Lower lobe of right lung (tissue), 2 donors: Measurements from ENCODE around the gene SLC25A27. TPM values are rescaled to one million over a fixed set of nuclear protein-coding genes. Genes with fewer than 3 reads are reported as not detected.
A peak's percentile ranks its signal among the peaks of the same experiment; 100 is the strongest.

Experiments
- ATAC-seq, 2 donors: fragments of 200-7000 bp; cut with Tn5 transposase; one replicate each; pipeline ENCODE4 v1.9.1; 2020 to 2022; ENCODE audit warnings: mild to moderate bottlenecking in 2 of 2, moderate library complexity in 2 of 2
- DNase-seq: peaks from one replicate; pipeline ENCODE4 v3.0.0-alpha.2; 2020
- H3K27ac ChIP-seq: fragments of 200-600 bp; one replicate; pipeline ENCODE4 v1.8.0; 2022
- H3K27me3 ChIP-seq: fragments of 200-600 bp; one replicate; pipeline ENCODE4 v1.8.0; 2022; ENCODE audit warnings: low read depth
- H3K36me3 ChIP-seq: fragments of 200-600 bp; one replicate; pipeline ENCODE4 v1.8.0; 2022; ENCODE audit warnings: mild to moderate bottlenecking
- H3K4me1 ChIP-seq: fragments of 200-600 bp; one replicate; pipeline ENCODE4 v1.8.0; 2022
- H3K4me3 ChIP-seq: fragments of 200-600 bp; one replicate; pipeline ENCODE4 v1.8.0; 2022; ENCODE audit warnings: mild to moderate bottlenecking
- H3K9me3 ChIP-seq: fragments of 200-600 bp; one replicate; pipeline ENCODE4 v1.8.0; 2022
- intact Hi-C: fragments of 100-400 bp; cut with DNase I; formaldehyde crosslinking; loops from one replicate; pipeline ENCODE4 v1.11.0; 2022
- total RNA-seq: library from RNA; stranded (reverse); fragmentation: NEBNext Ultra II Directional; extraction: Animal tissue kit (Norgen Biotek cat#: 25700); gene quantifications from one replicate; pipeline ENCODE4 v1.2.1, GENCODE V29; 2021
- TF ChIP-seq, protein P1 (sequence below): fragments of 200-600 bp; IDR thresholded peaks from one replicate; pipeline ENCODE4 v1.8.0; 2022; ENCODE audit warnings: antibody characterized with exemption, mild to moderate bottlenecking
- donor health status: DM: no; HTN: yes; CAD: no; lungs with severe emphysema.

SLC25A27 gene
- total RNA-seq, 1 donor from 2014 or later = 19.1 TPM

DNA sequence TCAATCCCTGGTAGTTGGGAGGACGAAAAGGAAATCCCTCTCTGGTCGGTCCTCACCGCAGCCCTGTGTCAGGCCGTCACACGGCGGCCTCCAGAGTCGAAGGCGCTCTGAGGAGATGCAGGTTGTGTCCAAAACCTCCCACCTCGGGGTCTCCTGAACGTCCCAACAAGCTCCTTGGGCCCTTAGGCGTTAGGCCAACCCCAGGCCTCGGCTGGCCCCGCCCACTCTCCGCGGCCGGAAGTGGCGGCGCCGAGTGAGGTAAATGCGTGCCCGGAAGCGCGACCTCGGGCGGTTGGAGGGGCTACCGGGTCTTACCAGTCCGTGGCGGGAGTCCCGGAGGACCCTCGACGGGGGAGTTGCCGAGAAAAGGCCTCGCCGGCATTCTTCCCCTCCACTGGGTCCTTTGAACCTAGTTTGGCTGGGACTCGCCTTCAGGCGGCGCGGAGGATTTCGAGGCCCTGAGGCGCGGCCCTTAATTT lies 34.9 kb downstream of the SLC25A27 start, which contains the start of gene TDRD6:
TSS of gene TDRD6 (plus strand) at position 267 of the 479 bp plus-strand sequence. CDS start 244 bp downstream, outside the sequence.
- DNase-seq (no peak), ATAC-seq (peak in 1 of 2 donors; percentile 14)

GRCh38 chr6:46688117-46688965 lies 35.6 kb downstream of the SLC25A27 start:
- TF ChIP-seq, protein P1, sequence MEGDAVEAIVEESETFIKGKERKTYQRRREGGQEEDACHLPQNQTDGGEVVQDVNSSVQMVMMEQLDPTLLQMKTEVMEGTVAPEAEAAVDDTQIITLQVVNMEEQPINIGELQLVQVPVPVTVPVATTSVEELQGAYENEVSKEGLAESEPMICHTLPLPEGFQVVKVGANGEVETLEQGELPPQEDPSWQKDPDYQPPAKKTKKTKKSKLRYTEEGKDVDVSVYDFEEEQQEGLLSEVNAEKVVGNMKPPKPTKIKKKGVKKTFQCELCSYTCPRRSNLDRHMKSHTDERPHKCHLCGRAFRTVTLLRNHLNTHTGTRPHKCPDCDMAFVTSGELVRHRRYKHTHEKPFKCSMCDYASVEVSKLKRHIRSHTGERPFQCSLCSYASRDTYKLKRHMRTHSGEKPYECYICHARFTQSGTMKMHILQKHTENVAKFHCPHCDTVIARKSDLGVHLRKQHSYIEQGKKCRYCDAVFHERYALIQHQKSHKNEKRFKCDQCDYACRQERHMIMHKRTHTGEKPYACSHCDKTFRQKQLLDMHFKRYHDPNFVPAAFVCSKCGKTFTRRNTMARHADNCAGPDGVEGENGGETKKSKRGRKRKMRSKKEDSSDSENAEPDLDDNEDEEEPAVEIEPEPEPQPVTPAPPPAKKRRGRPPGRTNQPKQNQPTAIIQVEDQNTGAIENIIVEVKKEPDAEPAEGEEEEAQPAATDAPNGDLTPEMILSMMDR = no peak
- Histone ChIP-seq H3K36me3 (no peaks in the 10 kb centered on the region), H3K4me3 (no peak overlapping the region), H3K9me3 (no peaks in the 10 kb centered on the region), H3K4me1 (no peaks in the 10 kb centered on the region), H3K27me3 (no peaks in the 10 kb centered on the region), H3K27ac (no peak overlapping the region)
- intact Hi-C loops = no loop called here
- ATAC-seq (peak in 1 of 2 donors; percentile 11), DNase-seq (no peak)

More for the DNA sequence above, 34.9 kb downstream of the SLC25A27 start, which contains the start of gene TDRD6:
- no peaks in the 10 kb centered on the region for H3K36me3 ChIP-seq
- H3K4me1 ChIP-seq = no peaks in the 10 kb centered on the region
- TF ChIP-seq, protein P1 = no peak
- H3K9me3 ChIP-seq = no peaks in the 10 kb centered on the region
- H3K27ac ChIP-seq = no peak within 1 kb of the TSS
- intact Hi-C loops = no loop called here
- no peaks in the 10 kb centered on the region for H3K27me3 ChIP-seq
- no peak within 1 kb of the TSS for H3K4me3 ChIP-seq

DNA sequence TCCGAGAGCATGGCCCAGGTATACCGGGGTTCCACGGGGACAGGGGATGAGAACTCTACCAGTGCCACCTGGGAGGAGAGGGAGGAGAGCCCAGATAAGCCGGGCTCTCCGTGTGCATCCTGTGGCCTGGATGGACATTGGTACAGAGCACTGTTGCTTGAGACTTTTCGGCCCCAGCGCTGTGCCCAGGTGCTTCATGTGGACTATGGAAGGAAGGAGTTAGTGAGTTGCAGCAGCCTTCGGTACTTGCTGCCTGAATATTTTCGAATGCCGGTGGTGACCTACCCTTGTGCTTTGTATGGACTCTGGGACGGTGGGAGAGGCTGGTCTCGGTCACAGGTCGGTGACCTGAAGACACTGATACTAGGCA lies 36.2 kb downstream of the SLC25A27 start:
- Histone ChIP-seq H3K4me3 (no peak overlapping the region), H3K4me1 (no peaks in the 10 kb centered on the region), H3K9me3 (no peaks in the 10 kb centered on the region), H3K27me3 (no peaks in the 10 kb centered on the region), H3K36me3 (no peaks in the 10 kb centered on the region), H3K27ac (no peak overlapping the region)
- no peak for DNase-seq
- ATAC-seq = peak in 1 of 2 donors; percentile 11
- TF ChIP-seq, protein P1 = no peak
- intact Hi-C loops = no loop called here

DNA sequence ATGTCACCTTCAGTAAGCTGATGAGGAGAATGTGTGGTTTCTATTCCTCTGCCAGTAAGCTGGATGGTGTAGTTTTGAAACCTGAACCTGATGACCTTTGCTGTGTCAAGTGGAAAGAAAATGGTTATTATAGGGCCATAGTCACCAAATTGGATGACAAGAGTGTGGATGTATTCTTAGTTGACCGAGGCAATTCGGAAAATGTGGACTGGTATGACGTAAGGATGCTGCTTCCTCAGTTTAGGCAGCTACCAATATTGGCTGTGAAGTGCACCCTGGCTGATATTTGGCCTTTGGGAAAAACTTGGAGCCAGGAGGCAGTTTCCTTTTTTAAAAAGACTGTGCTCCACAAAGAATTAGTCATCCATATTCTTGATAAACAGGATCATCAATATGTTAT lies 36.9 kb downstream of the SLC25A27 start:
- TF ChIP-seq, protein P1 = no peak
- intact Hi-C loops = no loop called here

GRCh38 chr6:46690141-46690755 lies 37.5 kb downstream of the SLC25A27 start:
- Histone ChIP-seq H3K27ac (no peak overlapping the region), H3K9me3 (no peaks in the 10 kb centered on the region), H3K4me3 (no peak overlapping the region), H3K27me3 (no peaks in the 10 kb centered on the region), H3K36me3 (no peaks in the 10 kb centered on the region), H3K4me1 (no peaks in the 10 kb centered on the region)
- TF ChIP-seq, protein P1 = no peak
- no peak for DNase-seq
- ATAC-seq = no peak
- intact Hi-C loops = no loop called here

More for the DNA sequence above, 36.9 kb downstream of the SLC25A27 start:
- no peaks in the 10 kb centered on the region for H3K27me3 ChIP-seq
- no peaks in the 10 kb centered on the region for H3K36me3 ChIP-seq
- no peaks in the 10 kb centered on the region for H3K9me3 ChIP-seq
- no peak overlapping the region for H3K27ac ChIP-seq
- H3K4me3 ChIP-seq = no peak overlapping the region
- ATAC-seq (no peak), DNase-seq (no peak)
- no peaks in the 10 kb centered on the region for H3K4me1 ChIP-seq
